ENCODE measurements around the gene MEGF11.

MEGF11 gene

GRCh38 chr15:66138096-66138783 is 115.3 kb downstream of the MEGF11 start:
- DNase-seq: no peak

- DNase-seq: no peak
These were observed 116.6 kb downstream of the MEGF11 start for GRCh38 chr15:66136948-66137347.

- no peak for DNase-seq
These were observed 117.9 kb downstream of the MEGF11 start for GRCh38 chr15:66135664-66136063.

GRCh38 chr15:66134284-66134683 is 119.3 kb downstream of the MEGF11 start:
- no peak for DNase-seq

- DNase-seq: no peak
These were observed 120.2 kb downstream of the MEGF11 start for GRCh38 chr15:66133247-66133885.

- no peak for DNase-seq
These were observed 121.2 kb downstream of the MEGF11 start for GRCh38 chr15:66132251-66132816.

GRCh38 chr15:66131831-66132230 is 121.7 kb downstream of the MEGF11 start:
- no peak for DNase-seq

- no peak for DNase-seq
These were observed 122.3 kb downstream of the MEGF11 start for GRCh38 chr15:66131200-66131599.

- no peak for DNase-seq
These were observed 123.0 kb downstream of the MEGF11 start for GRCh38 chr15:66130496-66131034.

- DNase-seq: no peak
These were observed 124.0 kb downstream of the MEGF11 start for GRCh38 chr15:66129586-66129985.

GRCh38 chr15:66128116-66128680 is 125.4 kb downstream of the MEGF11 start:
- DNase-seq: no peak

GRCh38 chr15:66126456-66126855 is 127.1 kb downstream of the MEGF11 start:
- no peak for DNase-seq

- no peak for DNase-seq
These were observed 127.5 kb downstream of the MEGF11 start for GRCh38 chr15:66126031-66126441.

- no peak for DNase-seq
These were observed 128.9 kb downstream of the MEGF11 start for GRCh38 chr15:66124651-66125050.

GRCh38 chr15:66123799-66124198 is 129.8 kb downstream of the MEGF11 start:
- no peak for DNase-seq

GRCh38 chr15:66120422-66120821 is 133.1 kb downstream of the MEGF11 start:
- no peak for DNase-seq

- no peak for DNase-seq
These were observed 135.7 kb downstream of the MEGF11 start for GRCh38 chr15:66117841-66118240.

- peak; percentile 32 for DNase-seq
These were observed 137.9 kb downstream of the MEGF11 start for GRCh38 chr15:66115568-66116206.

GRCh38 chr15:66114863-66115425 is 138.6 kb downstream of the MEGF11 start:
- DNase-seq: no peak

GRCh38 chr15:66112388-66112787 is 141.2 kb downstream of the MEGF11 start:
- DNase-seq: no peak

GRCh38 chr15:66111363-66111762 is 142.2 kb downstream of the MEGF11 start:
- no peak for DNase-seq

- no peak for DNase-seq
These were observed 142.7 kb downstream of the MEGF11 start for GRCh38 chr15:66110864-66111263.

GRCh38 chr15:66109826-66110225 is 143.7 kb downstream of the MEGF11 start:
- no peak for DNase-seq

Data from CD4-positive, alpha-beta T cell treated with Interleukin-17A for 4 hours (primary cell).